SH-SY5Y (cell line): ENCODE measurements around the gene CES5A.

Source experiments
- GATA2 ChIP-seq: IDR thresholded peaks from 2 replicates; pipeline ENCODE4 v1.6.1; 2011; ENCODE audit warnings: mild to moderate bottlenecking, low read depth, low read length
- GATA3 ChIP-seq: IDR thresholded peaks from 2 replicates; pipeline ENCODE4 v1.6.1; 2011; ENCODE audit warnings: low read depth, mild to moderate bottlenecking, low read length, moderate library complexity

DNA sequence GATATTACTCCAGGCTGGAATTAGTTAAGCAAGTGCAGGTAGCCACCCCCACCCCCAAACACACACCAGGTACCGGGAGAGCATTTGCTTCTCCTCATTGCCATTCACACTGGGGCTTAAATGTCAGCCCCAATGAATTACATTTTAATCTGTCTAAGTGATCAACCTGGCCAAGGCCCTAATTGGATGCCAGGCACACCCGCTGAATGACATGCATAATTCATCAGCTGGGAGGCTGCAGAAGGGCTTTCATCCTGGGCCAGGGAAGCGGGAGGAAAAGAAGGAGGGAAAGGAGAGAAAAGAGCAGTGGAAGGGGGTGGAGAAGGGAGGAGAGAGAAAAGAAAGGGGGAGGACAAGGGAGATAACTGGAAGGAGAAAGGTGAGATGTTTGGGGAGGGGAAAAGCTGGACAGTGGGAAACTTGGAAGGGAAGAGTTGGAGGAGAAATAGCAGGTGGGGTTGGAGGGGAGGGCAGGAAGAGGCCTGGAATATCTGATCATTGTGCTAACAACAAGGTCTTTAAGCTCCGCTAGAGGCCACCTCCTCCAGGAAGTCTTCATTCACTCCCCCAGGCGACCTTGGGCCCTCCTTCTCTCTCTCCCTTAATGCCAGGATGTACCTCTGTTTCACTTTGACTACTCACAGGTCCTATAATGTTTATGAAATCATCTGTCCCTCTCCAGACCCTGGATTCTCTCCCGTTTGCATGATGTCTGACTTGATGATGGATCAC is 40.1 kb upstream of the CES5A start:
- TF ChIP-seq GATA3 (no peak), GATA2 (no peak)
